ENCODE results near the gene C1QL3. TPM values are rescaled to one million over a fixed set of nuclear protein-coding genes. Genes with fewer than 3 reads are reported as not detected.

C1QL3 gene
- total RNA-seq, 1 donor from 2014 or later, result 0.80 TPM

DNA sequence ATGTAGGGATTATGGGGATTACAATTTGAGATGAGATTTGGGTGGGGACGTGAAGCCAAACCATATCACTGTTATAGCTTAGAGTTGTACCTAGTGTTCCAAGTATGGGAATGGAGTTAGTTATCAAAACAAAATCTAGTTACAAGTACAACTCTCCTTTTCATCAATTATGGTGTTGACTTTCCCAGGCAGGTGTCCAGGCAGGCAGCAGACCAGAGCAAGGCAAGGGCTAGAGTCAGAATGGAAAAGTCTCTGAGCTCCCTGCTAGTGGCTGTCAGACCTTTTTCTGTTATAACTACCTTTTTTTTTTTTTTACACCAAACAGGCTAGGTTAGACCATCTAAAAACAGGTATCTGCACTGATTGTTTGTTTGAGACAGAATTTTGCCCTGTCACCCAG, 55.7 kb downstream of the C1QL3 start:
- TF ChIP-seq, protein P1, sequence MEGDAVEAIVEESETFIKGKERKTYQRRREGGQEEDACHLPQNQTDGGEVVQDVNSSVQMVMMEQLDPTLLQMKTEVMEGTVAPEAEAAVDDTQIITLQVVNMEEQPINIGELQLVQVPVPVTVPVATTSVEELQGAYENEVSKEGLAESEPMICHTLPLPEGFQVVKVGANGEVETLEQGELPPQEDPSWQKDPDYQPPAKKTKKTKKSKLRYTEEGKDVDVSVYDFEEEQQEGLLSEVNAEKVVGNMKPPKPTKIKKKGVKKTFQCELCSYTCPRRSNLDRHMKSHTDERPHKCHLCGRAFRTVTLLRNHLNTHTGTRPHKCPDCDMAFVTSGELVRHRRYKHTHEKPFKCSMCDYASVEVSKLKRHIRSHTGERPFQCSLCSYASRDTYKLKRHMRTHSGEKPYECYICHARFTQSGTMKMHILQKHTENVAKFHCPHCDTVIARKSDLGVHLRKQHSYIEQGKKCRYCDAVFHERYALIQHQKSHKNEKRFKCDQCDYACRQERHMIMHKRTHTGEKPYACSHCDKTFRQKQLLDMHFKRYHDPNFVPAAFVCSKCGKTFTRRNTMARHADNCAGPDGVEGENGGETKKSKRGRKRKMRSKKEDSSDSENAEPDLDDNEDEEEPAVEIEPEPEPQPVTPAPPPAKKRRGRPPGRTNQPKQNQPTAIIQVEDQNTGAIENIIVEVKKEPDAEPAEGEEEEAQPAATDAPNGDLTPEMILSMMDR (IDR thresholded peaks at IDR 0.05; ENCODE audit: unreplicated experiment), result no peak
- H3K4me1 Mint-ChIP-seq (ENCODE audit: unreplicated experiment), result no peaks in the 10 kb centered on the region
- H3K9me3 Mint-ChIP-seq (ENCODE audit: unreplicated experiment), result no peaks in the 10 kb centered on the region
- no peaks in the 10 kb centered on the region for H3K27me3 Mint-ChIP-seq (ENCODE audit: unreplicated experiment)
- no peaks in the 10 kb centered on the region for H3K36me3 Mint-ChIP-seq (ENCODE audit: low read depth, unreplicated experiment)
- no peak overlapping the region for H3K27ac Mint-ChIP-seq (ENCODE audit: unreplicated experiment)
- no peak for DNase-seq (ENCODE audit: low spot score)
- no peak overlapping the region for H3K4me3 Mint-ChIP-seq (ENCODE audit: unreplicated experiment)

Other genes starting within 250 kb of the C1QL3 start
- 2.3 TPM for gene PTER, start 84.9 kb downstream of the C1QL3 start, total RNA-seq (ENCODE audit: unreplicated experiment)

Measured in endothelial cell (in vitro differentiated cells).